Measurements from ENCODE around the gene KIAA1328. TPM values are rescaled to one million over a fixed set of nuclear protein-coding genes. Genes with fewer than 3 reads are reported as not detected.

Gene KIAA1328
- polyA plus RNA-seq, 3 donors from 2014 or later = 9.4 to 11.8 (median 10.2) TPM

GRCh38 chr18:36960038-36960437, 131.1 kb downstream of the KIAA1328 start:
- H3K9me3 Mint-ChIP-seq = peaks cover 0 to 12% (median 4%) of the 10 kb centered on the region in 6 donors
- no peaks in the 10 kb centered on the region for H3K4me1 Mint-ChIP-seq
- H3K27ac Mint-ChIP-seq = no peak overlapping the region
- no peak for DNase-seq
- H3K4me3 Mint-ChIP-seq = no peak overlapping the region
- H3K36me3 Mint-ChIP-seq = peaks cover 39 to 63% (median 57%) of the 10 kb centered on the region in 3 donors
- H3K27me3 Mint-ChIP-seq (ENCODE audit: low read depth in 3 of 3) = no peaks in the 10 kb centered on the region

- peaks cover 15 to 41% (median 19%) of the 10 kb centered on the region in 6 donors for H3K9me3 Mint-ChIP-seq
Measured at GRCh38 chr18:36963464-36963863, 134.5 kb downstream of the KIAA1328 start.

GRCh38 chr18:36974686-36975085, 145.8 kb downstream of the KIAA1328 start:
- DNase-seq = no peak
- H3K4me3 Mint-ChIP-seq = no peak overlapping the region
- no peaks in the 10 kb centered on the region for H3K4me1 Mint-ChIP-seq
- H3K27ac Mint-ChIP-seq = no peak overlapping the region
- peaks cover 11 to 28% (median 20%) of the 10 kb centered on the region in 3 donors for H3K36me3 Mint-ChIP-seq
- peaks cover 0 to 4% (median 2%) of the 10 kb centered on the region in 3 donors for H3K27me3 Mint-ChIP-seq (ENCODE audit: low read depth in 3 of 3)
- peaks cover 8 to 47% (median 24%) of the 10 kb centered on the region in 6 donors for H3K9me3 Mint-ChIP-seq

More at GRCh38 chr18:36963464-36963863, 134.5 kb downstream of the KIAA1328 start:
- Mint-ChIP-seq H3K36me3 (peaks cover 29 to 64% (median 57%) of the 10 kb centered on the region in 3 donors), H3K27ac (no peak overlapping the region), H3K4me3 (no peak overlapping the region), H3K4me1 (no peaks in the 10 kb centered on the region), H3K27me3 (ENCODE audit: low read depth in 3 of 3) (peaks cover 0 to 3% (median 0%) of the 10 kb centered on the region in 3 donors)
- no peak for DNase-seq

- Mint-ChIP-seq H3K4me1 (no peaks in the 10 kb centered on the region), H3K36me3 (peaks cover 14 to 28% (median 20%) of the 10 kb centered on the region in 3 donors), H3K4me3 (no peak overlapping the region), H3K9me3 (peaks cover 0 to 33% (median 8%) of the 10 kb centered on the region in 6 donors), H3K27ac (no peak overlapping the region), H3K27me3 (ENCODE audit: low read depth in 3 of 3) (peaks cover 0 to 4% (median 0%) of the 10 kb centered on the region in 3 donors)
- no peak for DNase-seq
Measured at GRCh38 chr18:36977121-36977520, 148.2 kb downstream of the KIAA1328 start.

GRCh38 chr18:36993068-36993467, 164.1 kb downstream of the KIAA1328 start:
- Mint-ChIP-seq H3K36me3 (peaks cover 27 to 47% (median 35%) of the 10 kb centered on the region in 3 donors), H3K27me3 (ENCODE audit: low read depth in 3 of 3) (no peaks in the 10 kb centered on the region), H3K27ac (no peak overlapping the region), H3K4me3 (no peak overlapping the region), H3K4me1 (no peaks in the 10 kb centered on the region), H3K9me3 (peaks cover 2 to 46% (median 17%) of the 10 kb centered on the region in 6 donors)
- DNase-seq = no peak

- DNase-seq = no peak
- no peak overlapping the region for H3K27ac Mint-ChIP-seq
- no peaks in the 10 kb centered on the region for H3K4me1 Mint-ChIP-seq
- H3K4me3 Mint-ChIP-seq = no peak overlapping the region
- no peaks in the 10 kb centered on the region for H3K27me3 Mint-ChIP-seq (ENCODE audit: low read depth in 3 of 3)
- H3K36me3 Mint-ChIP-seq = peaks cover 0 to 18% (median 7%) of the 10 kb centered on the region in 3 donors
- peaks cover 11 to 35% (median 15%) of the 10 kb centered on the region in 6 donors for H3K9me3 Mint-ChIP-seq
Measured at GRCh38 chr18:37006742-37007141, 177.8 kb downstream of the KIAA1328 start.

- H3K27me3 Mint-ChIP-seq (ENCODE audit: low read depth in 3 of 3) = no peaks in the 10 kb centered on the region
- DNase-seq = no peak
- no peak overlapping the region for H3K27ac Mint-ChIP-seq
- H3K4me3 Mint-ChIP-seq = no peak overlapping the region
- H3K4me1 Mint-ChIP-seq = no peaks in the 10 kb centered on the region
- peaks cover 26 to 50% (median 37%) of the 10 kb centered on the region in 6 donors for H3K9me3 Mint-ChIP-seq
- peaks cover 12 to 18% (median 13%) of the 10 kb centered on the region in 3 donors for H3K36me3 Mint-ChIP-seq
Measured at GRCh38 chr18:37012452-37012851, 183.5 kb downstream of the KIAA1328 start.

GRCh38 chr18:37019157-37019827, 190.4 kb downstream of the KIAA1328 start:
- Mint-ChIP-seq H3K36me3 (peaks cover 28 to 36% (median 29%) of the 10 kb centered on the region in 3 donors), H3K9me3 (peaks cover 30 to 65% (median 53%) of the 10 kb centered on the region in 6 donors), H3K4me1 (no peaks in the 10 kb centered on the region), H3K4me3 (no peak overlapping the region), H3K27me3 (ENCODE audit: low read depth in 3 of 3) (no peaks in the 10 kb centered on the region), H3K27ac (no peak overlapping the region)
- no peak for DNase-seq

- no peak overlapping the region for H3K4me3 Mint-ChIP-seq
- no peak overlapping the region for H3K27ac Mint-ChIP-seq
- H3K36me3 Mint-ChIP-seq = peaks cover 22 to 41% (median 29%) of the 10 kb centered on the region in 3 donors
- H3K4me1 Mint-ChIP-seq = no peaks in the 10 kb centered on the region
- DNase-seq = no peak
- H3K9me3 Mint-ChIP-seq = peaks cover 21 to 75% (median 34%) of the 10 kb centered on the region in 6 donors
- H3K27me3 Mint-ChIP-seq (ENCODE audit: low read depth in 3 of 3) = peaks cover 0 to 2% (median 0%) of the 10 kb centered on the region in 3 donors
Measured at GRCh38 chr18:37033419-37033818, 204.5 kb downstream of the KIAA1328 start.

- H3K4me1 Mint-ChIP-seq = peaks cover 0 to 1% of the 10 kb centered on the region in 2 donors
Measured at GRCh38 chr18:37042381-37042780, 213.5 kb downstream of the KIAA1328 start.

GRCh38 chr18:37055137-37055802, 226.3 kb downstream of the KIAA1328 start:
- Mint-ChIP-seq H3K9me3 (peaks cover 14 to 53% (median 29%) of the 10 kb centered on the region in 6 donors), H3K36me3 (peaks cover 6 to 19% (median 8%) of the 10 kb centered on the region in 3 donors), H3K4me1 (no peaks in the 10 kb centered on the region), H3K27ac (no peak overlapping the region), H3K4me3 (no peak overlapping the region), H3K27me3 (ENCODE audit: low read depth in 3 of 3) (peaks cover 0 to 4% (median 3%) of the 10 kb centered on the region in 3 donors)
- DNase-seq = no peak

More at GRCh38 chr18:37042381-37042780, 213.5 kb downstream of the KIAA1328 start:
- no peaks in the 10 kb centered on the region for H3K27me3 Mint-ChIP-seq (ENCODE audit: low read depth in 3 of 3)
- no peak overlapping the region for H3K4me3 Mint-ChIP-seq
- peaks cover 16 to 61% (median 34%) of the 10 kb centered on the region in 6 donors for H3K9me3 Mint-ChIP-seq
- DNase-seq = no peak
- peaks cover 33 to 45% (median 33%) of the 10 kb centered on the region in 3 donors for H3K36me3 Mint-ChIP-seq
- H3K27ac Mint-ChIP-seq = no peak overlapping the region

- peaks cover 0 to 5% (median 0%) of the 10 kb centered on the region in 3 donors for H3K27me3 Mint-ChIP-seq (ENCODE audit: low read depth in 3 of 3)
- DNase-seq = no peak
- H3K36me3 Mint-ChIP-seq = peaks cover 30 to 35% (median 33%) of the 10 kb centered on the region in 3 donors
- H3K4me3 Mint-ChIP-seq = no peak overlapping the region
- no peak overlapping the region for H3K27ac Mint-ChIP-seq
- peaks cover 10 to 16% (median 13%) of the 10 kb centered on the region in 6 donors for H3K9me3 Mint-ChIP-seq
- H3K4me1 Mint-ChIP-seq = no peaks in the 10 kb centered on the region
Measured at GRCh38 chr18:37064187-37064586, 235.3 kb downstream of the KIAA1328 start.

GRCh38 chr18:37065254-37065653, 236.3 kb downstream of the KIAA1328 start:
- DNase-seq = no peak
- no peak overlapping the region for H3K4me3 Mint-ChIP-seq
- no peak overlapping the region for H3K27ac Mint-ChIP-seq
- peaks cover 0 to 1% (median 0%) of the 10 kb centered on the region in 3 donors for H3K27me3 Mint-ChIP-seq (ENCODE audit: low read depth in 3 of 3)
- peaks cover 4 to 20% (median 11%) of the 10 kb centered on the region in 6 donors for H3K9me3 Mint-ChIP-seq
- peaks cover 40 to 43% (median 41%) of the 10 kb centered on the region in 3 donors for H3K36me3 Mint-ChIP-seq
- H3K4me1 Mint-ChIP-seq = no peaks in the 10 kb centered on the region

- peaks cover 20 to 35% (median 29%) of the 10 kb centered on the region in 3 donors for H3K36me3 Mint-ChIP-seq
- H3K9me3 Mint-ChIP-seq = peaks cover 12 to 52% (median 20%) of the 10 kb centered on the region in 6 donors
- H3K4me3 Mint-ChIP-seq = no peak overlapping the region
- H3K4me1 Mint-ChIP-seq = no peaks in the 10 kb centered on the region
- peaks cover 0 to 3% (median 1%) of the 10 kb centered on the region in 3 donors for H3K27me3 Mint-ChIP-seq (ENCODE audit: low read depth in 3 of 3)
- H3K27ac Mint-ChIP-seq = no peak overlapping the region
- no peak for DNase-seq
Measured at GRCh38 chr18:37084912-37085311, 256.0 kb downstream of the KIAA1328 start.
